Measurements from ENCODE around the gene COL9A1.

The COL9A1 gene

DNA sequence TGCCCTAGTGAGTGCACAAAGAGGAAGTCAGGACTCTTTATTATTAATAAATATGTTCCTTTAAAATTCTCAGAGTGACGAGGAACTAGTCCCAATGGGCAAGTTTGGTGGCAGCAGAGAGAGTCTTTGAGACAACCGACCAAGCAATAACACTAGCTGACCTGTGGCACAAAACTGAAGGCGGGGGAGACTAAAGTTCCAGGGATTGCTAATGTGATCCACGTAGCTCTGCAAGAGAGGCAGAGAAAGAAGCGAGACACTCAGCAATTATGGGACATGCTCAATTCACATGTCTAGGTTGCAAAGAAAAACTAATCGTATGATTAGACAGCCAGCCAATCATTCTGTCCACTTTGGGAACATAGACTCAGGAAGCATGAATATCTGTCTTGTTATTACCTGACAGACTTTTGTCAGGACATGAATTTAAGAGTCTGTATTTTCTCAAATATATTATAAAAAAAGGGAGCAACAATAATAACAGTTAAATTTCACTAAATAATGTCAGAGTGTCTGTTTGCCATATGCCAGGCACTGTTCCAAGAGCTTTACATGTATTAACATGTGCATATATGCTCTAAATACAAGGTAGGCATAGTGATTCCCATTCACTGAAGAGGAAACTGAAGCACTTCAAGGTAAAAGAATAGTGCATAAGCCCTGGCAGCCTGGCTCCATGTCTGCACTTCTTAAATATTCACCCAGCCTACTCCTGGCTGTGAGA, 81.0 kb downstream of the COL9A1 start:
- no peak for FAIRE-seq

DNA sequence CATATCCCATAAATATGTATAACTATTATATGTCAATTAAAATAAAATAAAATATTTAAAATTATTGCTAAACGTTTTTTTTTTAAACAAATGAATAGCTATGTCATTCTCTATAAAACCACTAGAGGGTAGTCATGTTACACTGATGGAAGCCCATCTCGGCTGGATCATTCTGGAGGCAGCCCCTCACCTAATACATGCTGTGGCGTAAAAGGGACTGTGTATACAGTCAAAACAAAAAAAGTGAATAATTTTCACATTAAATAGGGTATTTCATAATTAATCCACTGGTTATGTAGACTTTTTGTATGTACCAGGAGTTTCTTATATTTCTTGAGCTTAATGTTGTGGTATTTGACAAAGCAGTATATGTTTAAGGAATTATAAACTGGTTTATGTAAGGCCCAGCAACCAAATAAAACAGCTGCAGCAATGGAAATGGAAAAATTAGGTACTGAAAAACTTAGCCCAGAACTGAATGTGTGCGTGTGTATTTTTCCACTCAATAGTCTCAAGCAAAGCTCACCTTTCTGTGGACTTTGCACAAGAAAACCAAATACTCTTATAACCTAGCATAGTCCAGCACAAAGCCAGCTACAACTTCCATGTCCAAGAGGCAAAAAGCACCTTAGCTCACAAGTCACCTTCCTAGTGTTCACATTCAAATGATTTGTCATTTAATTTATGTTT, 81.7 kb downstream of the COL9A1 start:
- peak; percentile 98 for FAIRE-seq

DNA sequence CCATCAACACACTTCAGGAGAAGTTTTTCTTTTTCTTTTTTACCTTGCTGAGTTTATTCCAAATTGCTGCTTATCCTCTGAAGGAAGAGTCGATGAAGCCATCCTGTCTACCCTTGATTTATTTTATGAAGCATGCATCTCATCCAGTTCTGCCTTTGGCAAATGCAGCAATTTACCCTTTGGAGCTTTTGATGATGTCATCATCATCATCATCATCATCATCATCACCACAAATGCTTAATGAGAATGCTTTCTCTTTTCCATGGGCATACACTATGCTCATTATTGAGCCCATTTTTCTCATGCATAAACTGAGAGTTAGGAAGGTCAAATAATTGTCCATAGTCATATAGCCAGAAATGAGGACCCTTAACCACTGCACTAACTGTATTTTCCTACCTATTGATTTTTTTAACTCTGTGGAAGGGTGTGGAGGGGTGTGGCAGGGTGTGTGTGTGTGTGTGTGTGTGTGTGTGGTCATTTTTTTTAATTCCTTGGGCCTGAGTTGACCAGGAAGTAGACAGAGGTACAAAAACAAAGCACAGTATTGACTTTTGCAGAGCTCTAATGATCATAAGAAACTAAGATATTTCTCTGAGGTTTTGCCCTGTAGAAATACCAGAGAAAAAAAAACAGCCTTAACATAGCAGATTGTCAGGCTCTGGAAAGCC, 82.8 kb downstream of the COL9A1 start:
- FAIRE-seq, result no peak

DNA sequence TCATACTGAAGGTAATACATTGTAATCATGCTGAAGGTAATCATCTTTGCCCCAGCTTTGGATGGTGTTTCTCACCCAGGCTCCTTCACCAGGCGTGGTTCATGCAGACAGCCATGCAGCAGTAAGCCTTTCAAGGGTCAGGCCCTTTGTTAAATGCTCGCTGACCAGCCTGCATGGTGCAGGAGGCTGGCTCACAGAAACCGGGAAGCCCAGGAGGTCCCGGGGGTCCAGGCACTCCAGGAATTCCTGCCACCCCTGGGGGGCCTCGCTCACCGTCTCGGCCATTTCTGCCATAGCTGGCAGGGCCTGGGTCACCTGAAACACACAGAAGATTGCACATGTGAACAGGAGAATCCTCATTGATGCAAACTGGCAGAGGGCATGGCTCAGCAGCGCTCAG, 86.1 kb downstream of the COL9A1 start:
- no peak for FAIRE-seq

DNA sequence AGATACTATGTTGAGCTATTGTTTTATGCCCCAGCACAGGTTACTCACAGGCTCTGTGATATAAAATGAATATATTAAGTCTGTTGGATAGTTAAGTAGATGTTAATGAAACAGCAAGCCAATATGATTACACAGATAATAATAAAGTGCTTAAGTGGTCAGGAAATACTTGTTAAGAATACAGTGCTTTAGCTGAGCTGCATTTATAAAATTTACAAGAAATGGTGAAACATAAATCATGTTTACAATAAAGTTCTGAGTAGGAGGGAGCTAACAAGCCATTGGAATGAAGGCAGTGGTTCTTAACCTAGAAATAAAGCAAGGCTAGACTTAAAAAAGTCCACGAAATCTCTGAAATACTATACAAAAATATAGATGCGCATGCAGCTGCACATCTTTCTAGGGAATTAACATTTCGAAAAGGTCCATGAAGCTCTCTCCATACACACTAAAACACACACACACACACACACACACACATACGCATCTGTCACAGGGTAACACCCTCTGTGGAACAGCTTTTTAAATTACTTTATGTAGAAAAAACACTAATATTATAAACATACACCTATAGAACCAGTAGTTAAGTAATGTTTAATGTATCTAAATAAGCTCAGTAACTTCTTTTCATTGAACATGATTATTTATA, 87.3 kb downstream of the COL9A1 start:
- no peak for FAIRE-seq

DNA sequence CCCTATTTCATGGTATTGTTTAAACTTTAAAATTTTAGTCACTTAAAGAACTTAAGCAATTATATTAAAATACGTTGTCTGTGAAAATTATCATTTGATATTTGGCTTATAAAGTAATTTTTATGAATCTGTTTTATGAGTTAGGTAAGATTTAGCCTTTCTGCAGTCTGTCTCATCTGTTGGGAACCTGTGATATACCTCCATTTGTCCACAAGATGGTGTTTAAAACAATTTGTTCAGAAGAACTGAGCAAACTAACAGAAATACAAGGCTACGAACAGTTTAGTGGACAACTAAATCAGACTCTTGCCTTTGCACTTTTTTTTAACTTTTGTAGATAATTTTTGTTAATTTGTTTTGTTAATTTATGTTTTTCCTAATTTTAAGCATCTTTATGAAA, 92.4 kb downstream of the COL9A1 start:
- FAIRE-seq, result peak; percentile 94

DNA sequence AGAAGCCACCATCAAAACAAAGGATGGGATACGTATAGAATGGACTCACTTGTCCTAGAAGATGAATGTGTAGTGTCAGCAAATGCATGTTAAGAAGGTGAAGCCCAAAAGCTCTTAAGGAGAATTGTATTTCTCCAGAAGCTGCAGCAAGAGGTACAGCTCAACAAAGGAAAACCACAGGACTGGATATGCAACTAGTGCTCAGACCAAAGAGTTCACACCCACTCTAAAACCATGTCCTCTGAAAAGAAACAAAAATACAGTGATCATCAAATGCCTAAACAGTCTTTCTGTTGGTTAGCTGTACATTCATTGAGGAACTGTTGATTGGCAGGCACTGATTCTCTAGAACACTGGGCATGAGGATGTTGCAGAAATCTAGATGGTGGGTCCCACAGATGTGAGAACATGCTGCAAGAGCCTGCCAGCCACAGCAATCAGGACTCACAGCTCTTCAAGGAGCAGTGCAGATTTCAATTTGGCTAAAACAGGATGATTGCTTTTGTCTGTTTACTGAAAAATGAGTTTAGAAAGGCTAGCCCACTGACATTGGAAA, 94.6 kb downstream of the COL9A1 start:
- no peak for FAIRE-seq

DNA sequence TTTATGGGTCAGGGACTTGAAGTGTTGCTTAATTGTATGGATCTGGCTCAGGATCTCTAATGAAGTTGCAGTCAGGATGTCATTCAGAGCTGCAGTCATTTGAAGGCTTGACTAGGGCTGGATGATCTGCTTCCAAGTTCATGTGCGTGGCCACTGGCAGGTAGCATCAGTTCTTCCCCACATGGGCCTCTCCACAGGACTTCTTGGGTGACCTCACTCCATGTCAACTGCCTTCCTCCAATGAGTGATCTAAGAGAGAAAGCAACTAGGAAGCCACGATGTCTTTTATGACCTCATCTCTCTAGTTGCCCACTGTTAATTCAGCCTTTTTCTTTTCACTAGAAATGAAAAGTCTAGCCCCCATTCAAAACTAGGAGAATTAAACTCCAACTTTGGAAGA, 104.1 kb downstream of the COL9A1 start:
- FAIRE-seq, result no peak

DNA sequence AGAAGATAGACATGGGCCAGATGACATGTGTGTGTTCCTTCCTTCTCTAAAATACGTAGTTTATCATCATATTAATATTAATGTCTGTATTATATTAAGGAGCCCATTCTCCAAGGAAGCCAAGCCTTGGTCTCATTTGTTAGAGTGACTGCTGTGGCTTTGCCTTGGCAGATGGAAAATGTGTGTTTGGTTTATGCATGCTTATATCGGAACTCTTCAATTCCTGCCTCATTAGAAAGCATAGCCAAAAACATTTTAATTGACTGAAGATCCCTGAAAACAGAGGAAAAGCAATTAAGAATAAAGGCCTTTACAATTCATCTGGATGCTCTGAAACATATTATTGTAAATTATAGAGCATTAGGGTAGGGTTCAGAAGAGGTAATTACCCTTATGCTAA, 106.4 kb downstream of the COL9A1 start:
- no peak for FAIRE-seq

DNA sequence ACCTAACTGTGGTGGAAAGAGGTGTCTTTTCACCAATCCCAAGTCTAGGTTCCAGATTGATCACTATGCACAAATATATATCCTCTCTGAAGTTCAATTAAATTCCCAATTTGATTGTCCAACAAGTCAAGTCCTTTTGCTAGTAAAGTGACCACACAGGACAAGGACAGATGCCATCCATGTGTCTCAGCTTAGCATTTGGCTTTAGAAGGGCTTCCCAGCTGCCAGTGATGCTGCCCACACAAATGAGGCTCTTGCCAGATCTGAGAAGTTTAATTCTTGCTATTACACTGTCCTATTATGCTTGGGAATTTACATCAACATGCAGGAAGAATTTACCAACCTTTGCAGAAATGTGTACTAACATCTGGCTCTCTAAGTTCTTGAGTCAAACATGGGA, 108.5 kb downstream of the COL9A1 start:
- FAIRE-seq, result no peak

DNA sequence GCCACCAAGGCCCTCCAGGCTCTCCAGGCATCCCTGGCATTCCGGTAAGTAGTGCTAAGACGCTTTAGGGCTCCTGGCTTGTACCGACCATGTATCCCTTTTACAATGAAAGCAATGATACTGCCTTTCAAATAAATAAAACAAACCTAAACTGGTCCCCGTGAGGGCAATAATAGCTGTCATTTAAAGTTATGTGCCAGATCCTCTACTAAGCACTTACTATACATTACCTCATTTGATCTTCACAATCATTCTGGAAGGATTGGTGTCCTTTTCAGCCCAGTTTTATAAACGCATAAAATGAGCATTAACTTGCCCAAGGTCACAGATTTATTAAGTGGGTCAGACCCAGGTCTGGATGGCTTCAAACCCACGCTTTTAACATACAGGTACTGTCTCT, 114.7 kb downstream of the COL9A1 start:
- FAIRE-seq, result no peak

DNA sequence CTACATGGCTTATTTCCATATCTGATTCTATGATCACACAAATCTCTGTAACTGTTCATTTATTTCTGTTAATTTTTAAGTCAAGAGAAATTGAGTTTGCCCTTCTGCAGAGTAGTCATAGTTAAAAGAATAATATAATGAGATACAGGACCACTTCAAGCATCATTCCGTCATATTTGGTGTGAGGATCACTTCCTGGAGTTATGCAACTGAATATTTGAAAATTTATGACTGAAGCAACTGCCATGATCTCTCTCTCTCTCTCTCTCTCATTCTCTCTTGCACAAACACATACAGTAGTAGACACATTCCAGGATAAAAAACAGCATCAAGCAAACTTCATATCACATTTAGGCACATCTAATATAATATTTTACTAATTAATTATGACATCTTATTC, 116.4 kb downstream of the COL9A1 start:
- no peak for FAIRE-seq

DNA sequence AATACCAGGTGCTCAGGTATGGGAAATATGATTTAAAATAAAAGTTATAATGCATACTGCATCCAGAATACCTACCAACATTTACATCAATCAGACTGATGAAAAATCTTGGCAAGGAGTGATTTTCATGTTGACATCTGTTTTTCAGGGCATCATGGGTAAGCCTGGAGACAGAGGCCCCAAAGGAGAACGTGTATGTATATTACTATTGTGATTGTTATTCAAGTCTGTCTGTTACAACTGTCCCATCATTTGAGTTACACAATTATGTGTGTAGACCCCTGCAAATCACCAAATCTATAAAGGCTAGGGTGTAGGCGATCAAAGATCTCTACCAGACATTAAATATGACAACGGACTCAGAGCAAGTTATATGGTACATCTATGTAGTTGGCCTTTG, 118.2 kb downstream of the COL9A1 start:
- no peak for FAIRE-seq

DNA sequence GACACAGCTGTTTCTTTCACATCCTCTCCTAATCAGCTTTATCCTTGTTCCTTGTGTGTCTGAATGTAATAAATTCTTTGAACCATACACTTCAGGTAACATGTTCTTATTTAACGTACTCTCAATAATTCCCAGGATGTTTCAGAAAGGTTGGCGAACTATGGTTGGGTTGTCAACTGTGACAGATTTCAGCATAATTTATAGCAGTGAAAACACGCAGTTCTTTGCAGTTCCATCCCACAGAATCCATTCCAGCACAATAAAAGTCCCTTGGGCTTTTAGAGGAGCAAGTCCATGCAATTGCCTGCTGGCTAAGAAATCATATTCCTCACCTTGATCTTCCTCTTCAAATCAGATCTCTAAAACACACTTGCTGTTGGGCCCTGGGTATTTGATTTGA, 119.3 kb downstream of the COL9A1 start:
- no peak for FAIRE-seq

DNA sequence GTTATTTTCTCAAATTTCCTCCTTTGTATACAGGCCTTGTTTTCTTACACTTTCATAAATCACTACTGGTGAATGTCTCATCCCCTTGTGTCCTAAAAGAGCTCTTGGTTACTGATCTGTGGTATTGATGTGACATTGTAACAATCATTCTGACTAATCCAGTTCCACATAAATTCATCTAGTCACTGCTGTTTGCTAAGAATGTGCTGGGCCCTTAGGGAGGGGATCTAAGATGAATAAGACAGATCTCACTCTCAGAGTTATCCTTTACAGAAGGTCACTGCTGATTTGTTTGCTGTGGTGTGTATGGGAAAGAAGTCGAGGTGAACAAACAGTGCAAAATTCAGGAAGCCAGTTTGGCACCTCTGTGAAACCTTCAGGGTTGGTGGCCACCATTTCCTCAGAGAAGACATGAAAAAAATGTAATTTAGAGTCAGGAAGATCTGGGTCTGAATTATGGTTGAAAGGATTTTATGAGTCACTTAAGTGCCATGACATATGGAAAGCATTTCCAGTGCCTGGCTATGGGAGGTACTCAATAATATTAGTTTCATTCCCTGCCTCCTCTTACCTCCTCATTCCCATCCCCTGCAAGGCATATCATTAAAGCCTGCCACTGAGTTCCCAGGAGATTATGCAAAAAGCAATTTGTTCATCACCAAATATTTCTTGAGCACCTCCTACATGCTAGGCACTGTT, 121.8 kb downstream of the COL9A1 start:
- no peak for FAIRE-seq

DNA sequence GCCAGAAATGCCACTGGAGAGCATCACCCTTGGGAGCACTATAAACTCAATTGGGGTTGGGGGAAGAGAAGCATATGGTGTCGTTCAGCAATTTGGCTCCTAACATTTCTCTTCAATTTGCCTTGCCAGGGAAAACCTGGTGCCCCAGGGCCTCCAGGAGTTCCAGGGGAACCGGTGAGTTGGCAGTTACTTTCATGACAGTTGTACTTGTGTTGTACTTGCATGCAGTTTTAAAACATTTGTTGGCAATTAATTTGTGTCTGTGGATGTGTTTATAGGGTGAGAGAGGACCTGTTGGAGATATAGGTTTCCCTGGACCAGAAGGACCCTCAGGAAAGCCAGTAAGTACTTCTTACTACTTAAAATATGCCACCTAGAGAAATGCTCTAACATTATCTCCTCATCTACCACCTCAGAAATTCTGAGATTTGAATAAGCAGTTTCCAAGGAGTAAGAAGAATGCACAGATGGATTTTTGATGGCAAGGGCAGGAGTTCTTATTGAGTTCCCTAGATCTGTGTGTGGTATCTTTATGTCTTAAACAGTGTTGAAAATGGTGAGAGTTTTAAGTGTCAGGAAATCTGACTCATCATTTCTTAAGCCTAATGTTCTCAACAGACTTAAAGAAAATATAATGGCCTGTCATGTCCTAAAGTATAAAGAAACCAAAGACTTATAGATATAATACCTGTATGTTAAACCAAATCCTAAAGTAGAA, 122.5 kb downstream of the COL9A1 start:
- no peak for FAIRE-seq

DNA sequence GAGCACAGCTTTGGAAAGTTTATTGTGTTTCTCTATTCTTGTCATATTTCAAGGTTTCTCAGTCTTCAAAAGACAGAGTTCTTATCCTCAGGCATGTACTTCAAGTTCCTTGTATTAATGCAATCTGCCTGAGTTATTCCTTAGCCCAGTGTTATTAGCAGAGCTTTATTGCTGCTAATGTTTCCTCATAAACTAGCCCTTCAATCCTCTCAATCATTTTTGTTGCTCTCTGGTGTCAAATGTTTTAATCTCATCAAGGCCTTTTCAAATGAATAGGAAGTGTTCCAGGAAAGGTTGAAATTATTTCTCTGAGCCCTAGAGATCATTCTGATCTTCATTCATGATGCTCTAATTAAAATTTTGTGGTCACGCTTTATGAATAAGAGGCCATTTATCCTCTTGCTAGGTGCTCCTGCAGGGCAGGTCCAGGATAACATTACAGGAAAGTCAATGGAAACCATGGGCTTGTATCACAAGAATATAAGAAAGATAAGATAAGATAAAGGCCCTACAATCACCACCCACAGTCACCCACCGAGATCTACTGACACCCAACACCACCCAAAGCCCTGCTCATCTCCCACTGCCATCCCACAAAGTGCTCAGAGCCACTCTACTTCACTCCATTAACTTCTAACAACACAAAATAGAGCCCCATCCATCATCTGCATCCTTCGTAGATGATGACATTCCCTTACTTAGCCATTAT, 125.9 kb downstream of the COL9A1 start:
- no peak for FAIRE-seq

DNA sequence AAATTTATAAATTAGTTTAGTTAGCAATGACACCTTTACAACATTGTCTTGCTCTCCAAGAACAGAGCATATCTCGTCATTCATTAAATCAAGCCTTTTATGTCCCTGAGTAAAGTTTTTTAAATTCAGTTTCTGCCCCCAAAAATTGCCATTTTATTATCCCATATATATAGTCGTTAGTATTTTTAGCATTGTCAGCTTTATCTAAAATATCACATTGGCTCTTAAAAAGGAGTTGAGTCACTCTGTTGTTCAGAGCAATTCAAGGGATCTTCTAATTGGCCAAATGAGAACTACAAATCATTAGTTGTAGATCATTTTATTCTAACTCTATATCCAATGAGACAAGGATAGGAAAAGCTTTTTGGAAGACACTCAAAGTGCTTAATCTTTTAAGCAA, 127.1 kb downstream of the COL9A1 start:
- FAIRE-seq, result no peak

DNA sequence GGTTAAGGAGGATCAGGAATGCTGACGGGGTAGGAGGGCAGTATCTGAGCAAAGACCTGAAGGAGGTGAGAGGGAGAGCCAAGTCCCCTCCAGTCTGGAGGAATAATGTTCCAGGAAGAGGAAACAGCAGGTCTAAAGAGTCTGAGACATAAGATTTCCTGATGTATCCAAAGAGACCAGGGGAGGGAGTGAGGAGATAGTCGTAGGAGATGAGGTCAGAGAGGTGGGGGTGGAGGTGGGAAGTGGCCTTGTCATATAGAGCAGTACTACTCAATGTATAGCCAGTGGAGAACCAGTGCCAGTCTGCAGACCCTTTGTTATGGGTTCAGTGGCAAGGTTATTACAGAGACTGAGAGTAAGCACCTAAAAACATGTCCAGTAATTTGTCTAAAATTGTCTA, 130.6 kb downstream of the COL9A1 start:
- no peak for FAIRE-seq

DNA sequence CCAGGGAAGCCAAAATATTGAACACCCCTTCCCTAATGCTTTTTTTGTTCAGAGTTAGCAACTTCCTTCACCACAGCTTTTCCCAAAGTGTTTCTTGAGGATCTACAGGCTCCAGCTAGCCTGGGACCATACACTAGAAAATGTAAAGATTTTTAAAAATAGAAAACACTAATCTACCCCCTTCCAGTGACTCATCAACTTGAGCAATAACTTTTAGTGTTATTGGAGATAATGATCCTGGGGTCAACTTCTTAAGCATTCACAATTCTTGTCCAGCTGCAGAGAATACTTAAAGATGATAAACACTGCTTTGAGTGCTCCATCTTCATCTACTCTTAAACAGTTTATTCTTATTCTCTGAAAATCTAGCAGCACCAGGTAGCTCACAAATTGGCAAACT, 131.6 kb downstream of the COL9A1 start:
- FAIRE-seq, result no peak

DNA sequence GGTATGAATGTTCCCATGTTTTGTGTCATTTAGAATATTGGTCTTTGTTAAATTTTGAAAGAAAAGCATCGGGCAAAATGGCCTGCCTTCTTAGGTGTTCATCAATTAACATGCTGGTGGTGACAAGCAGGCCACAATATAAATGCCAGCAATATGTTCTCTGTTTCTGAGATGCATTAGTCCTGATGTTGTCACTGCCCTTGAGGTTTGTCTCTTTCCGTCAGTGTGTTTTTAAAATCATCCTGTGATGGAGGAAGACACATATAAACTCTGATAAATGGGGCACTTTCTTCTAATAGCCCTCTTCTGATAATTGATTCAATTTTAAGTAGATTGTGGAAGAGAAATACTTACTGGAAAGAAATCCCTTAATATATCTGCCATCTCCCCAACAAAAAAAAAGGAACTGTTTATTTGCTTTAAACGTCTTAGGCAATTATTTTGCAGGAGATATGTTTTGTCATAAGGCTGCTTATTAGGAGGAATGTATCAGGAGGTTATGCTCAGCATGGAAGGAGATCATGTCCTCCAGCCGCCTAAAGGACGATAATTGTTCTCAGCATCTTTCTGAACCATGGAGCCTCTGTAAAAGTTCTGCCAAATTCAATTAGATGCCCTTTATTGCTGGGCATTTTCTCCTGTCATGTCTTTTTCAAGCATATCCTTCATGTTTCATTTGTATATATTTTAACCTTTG, 134.1 kb downstream of the COL9A1 start:
- no peak for FAIRE-seq

Measured in G401.6 (cell line).